Liver (tissue), 9 donors: ENCODE results near the gene PTPRD. TPM values are rescaled to one million over a fixed set of nuclear protein-coding genes. Genes with fewer than 3 reads are reported as not detected.

Experiments used
- DNase-seq: peaks from one replicate; pipeline ENCODE4 v3.0.0-alpha.2; 2017; ENCODE audit warnings: low spot score
- H3K27ac ChIP-seq, 2 donors: one replicate each; pipeline ENCODE4 v1.7.0; 2013; ENCODE audit warnings: inconsistent platforms in 2 of 2, low read length in 2 of 2, control low read depth in 1 of 2, low read depth in 1 of 2, mild to moderate bottlenecking in 1 of 2
- H3K27me3 ChIP-seq, 4 donors: one replicate each; pipeline versions ENCODE4 v1.6.1 to v1.7.0; 2013; ENCODE audit warnings: low read length in 3 of 4, inconsistent platforms in 1 of 4, mild to moderate bottlenecking in 1 of 4, moderate library complexity in 1 of 4; ENCODE audit not compliant: control insufficient read depth in 4 of 4, insufficient read depth in 4 of 4
- H3K36me3 ChIP-seq, 4 donors: one replicate each; pipeline versions ENCODE4 v1.6.1 to v1.7.0; 2013; ENCODE audit warnings: low read length in 3 of 4, mild to moderate bottlenecking in 3 of 4, low read depth in 1 of 4, moderate library complexity in 1 of 4; ENCODE audit not compliant: control insufficient read depth in 4 of 4, insufficient read depth in 3 of 4
- H3K4me1 ChIP-seq, 4 donors: one replicate each; pipeline versions ENCODE4 v1.6.1 to v1.7.0; 2013; ENCODE audit warnings: low read length in 3 of 4, mild to moderate bottlenecking in 3 of 4, moderate library complexity in 1 of 4; ENCODE audit not compliant: control insufficient read depth in 4 of 4, insufficient read depth in 4 of 4
- H3K4me3 ChIP-seq, 3 donors: one replicate each; pipeline versions ENCODE4 v1.6.1 to v1.7.0; 2013; ENCODE audit warnings: low read length in 3 of 3, control low read depth in 1 of 3, low read depth in 1 of 3, mild to moderate bottlenecking in 1 of 3
- H3K9ac ChIP-seq, 2 donors: one replicate each; pipeline ENCODE4 v1.7.0; 2013; ENCODE audit warnings: low read length in 2 of 2, mild to moderate bottlenecking in 2 of 2, moderate library complexity in 2 of 2, control low read depth in 1 of 2, low read depth in 1 of 2
- H3K9me3 ChIP-seq, 4 donors: one replicate each; pipeline versions ENCODE4 v1.6.1 to v1.7.0; 2013; ENCODE audit warnings: low read length in 3 of 4; ENCODE audit not compliant: control insufficient read depth in 4 of 4
- EGR1 ChIP-seq, 2 donors: IDR thresholded peaks; 2 replicates each; pipeline ENCODE4 v1.6.1; 2016 to 2018; ENCODE audit warnings: antibody characterized with exemption in 2 of 2, low read depth in 2 of 2
- FOXA1 ChIP-seq: IDR thresholded peaks from 2 replicates; pipeline ENCODE4 v1.6.1; 2016; ENCODE audit warnings: antibody characterized with exemption
- FOXA2 ChIP-seq: IDR thresholded peaks from 2 replicates; pipeline ENCODE4 v1.6.1; 2016; ENCODE audit warnings: antibody characterized with exemption
- GABPA ChIP-seq, 2 donors: IDR thresholded peaks in 1 of 2; conservative IDR thresholded peaks in 1 of 2; 2 replicates each; pipeline ENCODE4 v1.6.1; 2016; ENCODE audit warnings: antibody characterized with exemption in 2 of 2, mild to moderate bottlenecking in 1 of 2, moderate library complexity in 1 of 2
- HNF4A ChIP-seq, 2 donors: conservative IDR thresholded peaks; 2 replicates each; pipeline ENCODE4 v1.6.1; 2016; ENCODE audit warnings: antibody characterized with exemption in 2 of 2, mild to moderate bottlenecking in 2 of 2
- HNF4G ChIP-seq: IDR thresholded peaks from 2 replicates; pipeline ENCODE4 v1.6.1; 2016; ENCODE audit warnings: antibody characterized with exemption
- JUND ChIP-seq, 2 donors: IDR thresholded peaks; 2 replicates each; pipeline ENCODE4 v1.6.1; 2016; ENCODE audit warnings: antibody characterized with exemption in 2 of 2
- NR2F2 ChIP-seq: IDR thresholded peaks from 2 replicates; pipeline ENCODE4 v1.6.1; 2016; ENCODE audit warnings: antibody characterized with exemption
- RAD21 ChIP-seq, 2 donors: IDR thresholded peaks; 2 replicates each; pipeline ENCODE4 v1.6.1; 2016; ENCODE audit warnings: antibody characterized with exemption in 2 of 2, mild to moderate bottlenecking in 2 of 2
- RXRA ChIP-seq, 2 donors: IDR thresholded peaks; 2 replicates each; pipeline ENCODE4 v1.6.1; 2017 to 2018; ENCODE audit warnings: antibody characterized with exemption in 2 of 2, mild to moderate bottlenecking in 1 of 2
- SP1 ChIP-seq: IDR thresholded peaks from 2 replicates; pipeline ENCODE4 v1.6.1; 2018; ENCODE audit warnings: antibody characterized with exemption, mild to moderate bottlenecking
- YY1 ChIP-seq: IDR thresholded peaks from 2 replicates; pipeline ENCODE4 v1.6.1; 2016; ENCODE audit warnings: antibody characterized with exemption, mild to moderate bottlenecking
- WGBS: extraction: QIAGEN DNeasy Blood & Tissue Kit; methylation state at CpG from one replicate; pipeline ENCODE4 v1.1.7; 2013; 5-methylcytosine and 5-hydroxymethylcytosine counted together
- polyA plus RNA-seq, 2 donors: library from polyadenylated mRNA; stranded (reverse) in 1 of 2; unstranded in 1 of 2; fragments of 200-250 nt in 1 of 2; fragments of >200 nt in 1 of 2; fragmentation: Nextera tagmentation in 1 of 2; extraction: Ambion mirVana in 1 of 2; gene quantifications; one replicate each; pipeline versions ENCODE4 v1.2.1 to v1.2.3, GENCODE V29; 2013 to 2015
- total RNA-seq, 2 donors: library from RNA; depleted of rRNA; stranded (reverse); fragments of >200 nt; gene quantifications; one replicate each; pipeline ENCODE4 v1.2.3, GENCODE V29; 2014
- TF ChIP-seq, protein P1 (sequence below): IDR thresholded peaks from 2 replicates; pipeline ENCODE4 v1.6.1; 2016; ENCODE audit warnings: antibody characterized with exemption, mild to moderate bottlenecking
- TF ChIP-seq, protein P2 (sequence below): IDR thresholded peaks from 2 replicates; pipeline ENCODE4 v1.6.1; 2016; ENCODE audit warnings: antibody characterized with exemption
- TF ChIP-seq, protein P3 (sequence below): IDR thresholded peaks from 2 replicates; pipeline ENCODE4 v1.6.1; 2016; ENCODE audit warnings: antibody characterized with exemption
- TF ChIP-seq, protein P4 (sequence below): fragments of 150-350 bp; IDR thresholded peaks from 2 replicates; pipeline ENCODE4 v1.5.1; 2017; ENCODE audit warnings: improper control_type of control experiment, low read depth, low read length; ENCODE audit not compliant: missing input control
- TF ChIP-seq, protein P5 (sequence below): IDR thresholded peaks from 2 replicates; pipeline ENCODE4 v1.6.1; 2016; ENCODE audit warnings: antibody characterized with exemption
- donor health status: healthy.
- donor health status: healthy.
- donor health status: healthy.
- donor health status: healthy.
- donor health status: healthy.

PTPRD gene
- total and polyA plus RNA-seq, 4 donors, result 0.78 to 34.2 (median 4.7) TPM

DNA sequence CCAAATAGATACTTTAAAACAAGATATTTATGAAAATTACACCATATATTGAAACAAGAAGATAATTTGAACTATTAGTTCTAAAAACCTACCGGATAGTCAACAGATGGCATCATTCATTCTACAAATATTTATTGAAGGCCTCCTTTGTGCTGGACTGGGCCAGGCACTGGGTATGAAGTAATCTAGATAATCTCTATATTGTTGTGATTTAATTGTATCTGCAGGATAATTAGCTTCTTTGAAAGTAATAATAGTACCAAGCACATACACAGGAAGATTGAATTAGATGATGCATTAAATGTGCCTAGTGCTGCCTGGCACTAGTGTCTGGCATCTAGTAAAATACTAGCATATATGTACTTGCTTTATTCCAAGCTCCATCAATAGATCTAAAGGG, 2078.0 kb downstream of the PTPRD start (continued):
- TF ChIP-seq, protein P1, sequence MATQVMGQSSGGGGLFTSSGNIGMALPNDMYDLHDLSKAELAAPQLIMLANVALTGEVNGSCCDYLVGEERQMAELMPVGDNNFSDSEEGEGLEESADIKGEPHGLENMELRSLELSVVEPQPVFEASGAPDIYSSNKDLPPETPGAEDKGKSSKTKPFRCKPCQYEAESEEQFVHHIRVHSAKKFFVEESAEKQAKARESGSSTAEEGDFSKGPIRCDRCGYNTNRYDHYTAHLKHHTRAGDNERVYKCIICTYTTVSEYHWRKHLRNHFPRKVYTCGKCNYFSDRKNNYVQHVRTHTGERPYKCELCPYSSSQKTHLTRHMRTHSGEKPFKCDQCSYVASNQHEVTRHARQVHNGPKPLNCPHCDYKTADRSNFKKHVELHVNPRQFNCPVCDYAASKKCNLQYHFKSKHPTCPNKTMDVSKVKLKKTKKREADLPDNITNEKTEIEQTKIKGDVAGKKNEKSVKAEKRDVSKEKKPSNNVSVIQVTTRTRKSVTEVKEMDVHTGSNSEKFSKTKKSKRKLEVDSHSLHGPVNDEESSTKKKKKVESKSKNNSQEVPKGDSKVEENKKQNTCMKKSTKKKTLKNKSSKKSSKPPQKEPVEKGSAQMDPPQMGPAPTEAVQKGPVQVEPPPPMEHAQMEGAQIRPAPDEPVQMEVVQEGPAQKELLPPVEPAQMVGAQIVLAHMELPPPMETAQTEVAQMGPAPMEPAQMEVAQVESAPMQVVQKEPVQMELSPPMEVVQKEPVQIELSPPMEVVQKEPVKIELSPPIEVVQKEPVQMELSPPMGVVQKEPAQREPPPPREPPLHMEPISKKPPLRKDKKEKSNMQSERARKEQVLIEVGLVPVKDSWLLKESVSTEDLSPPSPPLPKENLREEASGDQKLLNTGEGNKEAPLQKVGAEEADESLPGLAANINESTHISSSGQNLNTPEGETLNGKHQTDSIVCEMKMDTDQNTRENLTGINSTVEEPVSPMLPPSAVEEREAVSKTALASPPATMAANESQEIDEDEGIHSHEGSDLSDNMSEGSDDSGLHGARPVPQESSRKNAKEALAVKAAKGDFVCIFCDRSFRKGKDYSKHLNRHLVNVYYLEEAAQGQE, result no peak
- TF ChIP-seq, protein P2, sequence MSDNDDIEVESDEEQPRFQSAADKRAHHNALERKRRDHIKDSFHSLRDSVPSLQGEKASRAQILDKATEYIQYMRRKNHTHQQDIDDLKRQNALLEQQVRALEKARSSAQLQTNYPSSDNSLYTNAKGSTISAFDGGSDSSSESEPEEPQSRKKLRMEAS, result no peak

DNA sequence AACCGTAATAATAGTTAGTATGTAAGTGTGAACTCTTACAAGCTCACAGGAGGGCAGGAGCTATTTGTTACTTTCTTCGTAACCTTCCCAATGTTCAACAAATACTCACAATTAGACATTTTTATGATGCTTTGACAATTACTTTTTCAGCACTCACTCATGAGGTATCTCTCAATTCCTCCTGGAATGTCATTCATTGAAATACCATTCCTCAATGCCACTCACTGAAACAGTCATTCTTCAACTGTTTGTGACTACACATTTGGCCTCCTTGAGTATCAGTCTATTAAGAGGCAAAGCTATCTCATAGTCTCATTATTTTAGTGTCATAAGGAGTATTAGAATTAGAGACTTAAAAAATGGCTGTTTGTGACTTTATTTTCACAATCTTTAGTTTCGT, 2079.1 kb downstream of the PTPRD start:
- TF ChIP-seq, protein P1, result no peak
- TF ChIP-seq, protein P3, sequence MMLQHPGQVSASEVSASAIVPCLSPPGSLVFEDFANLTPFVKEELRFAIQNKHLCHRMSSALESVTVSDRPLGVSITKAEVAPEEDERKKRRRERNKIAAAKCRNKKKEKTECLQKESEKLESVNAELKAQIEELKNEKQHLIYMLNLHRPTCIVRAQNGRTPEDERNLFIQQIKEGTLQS, result no peak
- TF ChIP-seq EGR1 (IDR thresholded peaks at IDR 0.05; ENCODE audit: low read depth in 2 of 2) (no peak), NR2F2 (no peak), FOXA1 (no peak), SP1 (no peak), JUND (IDR thresholded peaks at IDR 0.05) (no peak), HNF4A (conservative IDR thresholded peaks at IDR 0.05) (no peak), GABPA (IDR thresholded peaks at IDR 0.05 in 1 of 2, conservative IDR thresholded peaks at IDR 0.05 in 1 of 2) (no peak), RAD21 (IDR thresholded peaks at IDR 0.05) (no peak), RXRA (IDR thresholded peaks at IDR 0.05) (no peak), HNF4G (no peak), FOXA2 (no peak), YY1 (no peak)
- TF ChIP-seq, protein P2, result no peak
- TF ChIP-seq, protein P4, sequence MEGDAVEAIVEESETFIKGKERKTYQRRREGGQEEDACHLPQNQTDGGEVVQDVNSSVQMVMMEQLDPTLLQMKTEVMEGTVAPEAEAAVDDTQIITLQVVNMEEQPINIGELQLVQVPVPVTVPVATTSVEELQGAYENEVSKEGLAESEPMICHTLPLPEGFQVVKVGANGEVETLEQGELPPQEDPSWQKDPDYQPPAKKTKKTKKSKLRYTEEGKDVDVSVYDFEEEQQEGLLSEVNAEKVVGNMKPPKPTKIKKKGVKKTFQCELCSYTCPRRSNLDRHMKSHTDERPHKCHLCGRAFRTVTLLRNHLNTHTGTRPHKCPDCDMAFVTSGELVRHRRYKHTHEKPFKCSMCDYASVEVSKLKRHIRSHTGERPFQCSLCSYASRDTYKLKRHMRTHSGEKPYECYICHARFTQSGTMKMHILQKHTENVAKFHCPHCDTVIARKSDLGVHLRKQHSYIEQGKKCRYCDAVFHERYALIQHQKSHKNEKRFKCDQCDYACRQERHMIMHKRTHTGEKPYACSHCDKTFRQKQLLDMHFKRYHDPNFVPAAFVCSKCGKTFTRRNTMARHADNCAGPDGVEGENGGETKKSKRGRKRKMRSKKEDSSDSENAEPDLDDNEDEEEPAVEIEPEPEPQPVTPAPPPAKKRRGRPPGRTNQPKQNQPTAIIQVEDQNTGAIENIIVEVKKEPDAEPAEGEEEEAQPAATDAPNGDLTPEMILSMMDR, result no peak
- TF ChIP-seq, protein P5, sequence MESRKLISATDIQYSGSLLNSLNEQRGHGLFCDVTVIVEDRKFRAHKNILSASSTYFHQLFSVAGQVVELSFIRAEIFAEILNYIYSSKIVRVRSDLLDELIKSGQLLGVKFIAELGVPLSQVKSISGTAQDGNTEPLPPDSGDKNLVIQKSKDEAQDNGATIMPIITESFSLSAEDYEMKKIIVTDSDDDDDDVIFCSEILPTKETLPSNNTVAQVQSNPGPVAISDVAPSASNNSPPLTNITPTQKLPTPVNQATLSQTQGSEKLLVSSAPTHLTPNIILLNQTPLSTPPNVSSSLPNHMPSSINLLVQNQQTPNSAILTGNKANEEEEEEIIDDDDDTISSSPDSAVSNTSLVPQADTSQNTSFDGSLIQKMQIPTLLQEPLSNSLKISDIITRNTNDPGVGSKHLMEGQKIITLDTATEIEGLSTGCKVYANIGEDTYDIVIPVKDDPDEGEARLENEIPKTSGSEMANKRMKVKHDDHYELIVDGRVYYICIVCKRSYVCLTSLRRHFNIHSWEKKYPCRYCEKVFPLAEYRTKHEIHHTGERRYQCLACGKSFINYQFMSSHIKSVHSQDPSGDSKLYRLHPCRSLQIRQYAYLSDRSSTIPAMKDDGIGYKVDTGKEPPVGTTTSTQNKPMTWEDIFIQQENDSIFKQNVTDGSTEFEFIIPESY, result no peak
- H3K36me3 ChIP-seq, result no peaks in the 10 kb centered on the region
- WGBS, result 94% methylated on average over 3 of the region's 3 CpGs
- H3K4me3 ChIP-seq, result no peak overlapping the region
- H3K9me3 ChIP-seq, result no peaks in the 10 kb centered on the region
- H3K9ac ChIP-seq, result no peak overlapping the region
- no peak for DNase-seq
- no peaks in the 10 kb centered on the region for H3K4me1 ChIP-seq
- no peaks in the 10 kb centered on the region for H3K27me3 ChIP-seq
- H3K27ac ChIP-seq, result no peak overlapping the region
